H9 (cell line): ENCODE results near the gene WNT9A. TPM values are rescaled to one million over a fixed set of nuclear protein-coding genes. Genes with fewer than 3 reads are reported as not detected.

Experiments used
- DNase-seq: peaks from one replicate; pipeline ENCODE4 v3.0.0-alpha.2; 2017
- H2AFZ ChIP-seq: one replicate; pipeline ENCODE4 v1.6.1; 2013; ENCODE audit warnings: mild to moderate bottlenecking, low read length, control low read depth, moderate library complexity
- H2AK5ac ChIP-seq: 2 replicates; pipeline ENCODE4 v1.6.1; 2013; ENCODE audit warnings: low read length, control low read depth, mixed read lengths; ENCODE audit not compliant: insufficient read length
- H2BK120ac ChIP-seq: one replicate; pipeline ENCODE4 v1.6.1; 2013; ENCODE audit warnings: low read depth, mild to moderate bottlenecking, low read length, control low read depth, inconsistent platforms; ENCODE audit not compliant: poor library complexity, severe bottlenecking
- H2BK12ac ChIP-seq: 2 replicates; pipeline ENCODE4 v1.6.1; 2013; ENCODE audit warnings: low read length, control low read depth, mixed read lengths, low read depth; ENCODE audit not compliant: insufficient read length
- H2BK15ac ChIP-seq: 2 replicates; pipeline ENCODE4 v1.6.1; 2013; ENCODE audit warnings: low read depth, low read length, control low read depth
- H2BK20ac ChIP-seq: one replicate; pipeline ENCODE4 v1.6.1; 2013; ENCODE audit warnings: low read depth, mild to moderate bottlenecking, low read length, control low read depth, inconsistent platforms; ENCODE audit not compliant: poor library complexity, severe bottlenecking
- H2BK5ac ChIP-seq: 2 replicates; pipeline ENCODE4 v1.6.1; 2013; ENCODE audit warnings: low read length, control low read depth, mixed read lengths; ENCODE audit not compliant: insufficient read length
- H3K14ac ChIP-seq: 2 replicates; pipeline ENCODE4 v1.6.1; 2013; ENCODE audit warnings: low read length, control low read depth; ENCODE audit not compliant: insufficient read depth
- H3K18ac ChIP-seq: 2 replicates; pipeline ENCODE4 v1.6.1; 2013; ENCODE audit warnings: low read depth, mild to moderate bottlenecking, mixed read lengths, low read length, control low read depth; ENCODE audit not compliant: insufficient read length
- H3K23ac ChIP-seq: 2 replicates; pipeline ENCODE4 v1.6.1; 2013; ENCODE audit warnings: low read length, control low read depth, mixed read lengths, low read depth; ENCODE audit not compliant: insufficient read length
- H3K23me2 ChIP-seq: 2 replicates; pipeline ENCODE4 v1.6.1; 2013; ENCODE audit warnings: low read depth, mild to moderate bottlenecking, mixed read lengths, low read length, control low read depth; ENCODE audit not compliant: insufficient read length, poor library complexity, severe bottlenecking
- H3K27ac ChIP-seq: 2 replicates; pipeline ENCODE4 v1.5.1; 2013; ENCODE audit warnings: low read length, control low read depth, mixed read lengths, low read depth; ENCODE audit not compliant: insufficient read length
- H3K27me3 ChIP-seq: 2 replicates; pipeline ENCODE4 v1.6.1; 2013; ENCODE audit warnings: low read length, control low read depth, inconsistent platforms; ENCODE audit not compliant: insufficient read depth
- H3K4ac ChIP-seq: 2 replicates; pipeline ENCODE4 v1.6.1; 2013; ENCODE audit warnings: low read depth, mild to moderate bottlenecking, control low read depth, inconsistent platforms, low read length, moderate library complexity
- H3K4me1 ChIP-seq: 2 replicates; pipeline ENCODE4 v1.6.1; 2013; ENCODE audit warnings: low read length, control low read depth, inconsistent platforms; ENCODE audit not compliant: insufficient read depth
- H3K4me2 ChIP-seq: 2 replicates; pipeline ENCODE4 v1.6.1; 2013; ENCODE audit warnings: low read length, control low read depth, mixed read lengths; ENCODE audit not compliant: insufficient read length, insufficient read depth
- H3K56ac ChIP-seq: 2 replicates; pipeline ENCODE4 v1.6.1; 2013; ENCODE audit warnings: low read depth, mild to moderate bottlenecking, mixed read lengths, low read length, control low read depth; ENCODE audit not compliant: insufficient read length
- H3K79me1 ChIP-seq: 2 replicates; pipeline ENCODE4 v1.6.1; 2013; ENCODE audit warnings: low read depth, mild to moderate bottlenecking, moderate library complexity, low read length, control low read depth, inconsistent platforms; ENCODE audit not compliant: insufficient read depth, poor library complexity, severe bottlenecking
- H3K79me2 ChIP-seq: 2 replicates; pipeline ENCODE4 v1.6.1; 2013; ENCODE audit warnings: low read length, control low read depth, inconsistent platforms; ENCODE audit not compliant: insufficient read depth
- H3K9ac ChIP-seq: 2 replicates; pipeline ENCODE4 v1.6.1; 2013; ENCODE audit warnings: low read length, control low read depth, mixed read lengths; ENCODE audit not compliant: insufficient read length; ENCODE audit errors: extremely low read depth
- H3K9me3 ChIP-seq: one replicate; pipeline ENCODE4 v1.6.1; 2013; ENCODE audit warnings: low read depth, low read length, inconsistent platforms; ENCODE audit not compliant: control insufficient read depth
- H3T11ph ChIP-seq: one replicate; pipeline ENCODE4 v1.6.1; 2013; ENCODE audit warnings: mild to moderate bottlenecking, low read length, control low read depth, inconsistent platforms
- H4K20me1 ChIP-seq: one replicate; pipeline ENCODE4 v1.6.1; 2013; ENCODE audit not compliant: control insufficient read depth, insufficient read length, insufficient read depth
- H4K5ac ChIP-seq: 2 replicates; pipeline ENCODE4 v1.6.1; 2013; ENCODE audit warnings: low read depth, mild to moderate bottlenecking, mixed read lengths, low read length, control low read depth; ENCODE audit not compliant: insufficient read length
- H4K8ac ChIP-seq: replicated peaks from 2 replicates; pipeline ENCODE4 v1.6.1; 2013; ENCODE audit warnings: low read length, control low read depth, mixed read lengths, low read depth; ENCODE audit not compliant: insufficient read length
- H4K91ac ChIP-seq: 2 replicates; pipeline ENCODE4 v1.6.1; 2013; ENCODE audit warnings: low read depth, mild to moderate bottlenecking, moderate library complexity, mixed read lengths, low read length, control low read depth; ENCODE audit not compliant: insufficient read length
- H3K27ac Mint-ChIP-seq, 3 experiments: 2 replicates in 2 of 3; 3 replicates in 1 of 3; pipeline ENCODE4 v1.8.0; 2020 to 2021; ENCODE audit warnings: mixed read lengths in 3 of 3, mild to moderate bottlenecking in 1 of 3, moderate library complexity in 1 of 3
- H3K27me3 Mint-ChIP-seq: 2 replicates; pipeline ENCODE4 v1.8.0; 2021; ENCODE audit warnings: low read depth, mild to moderate bottlenecking, moderate library complexity, mixed read lengths
- H3K36me3 Mint-ChIP-seq, 3 experiments: 2 replicates in 2 of 3; 3 replicates in 1 of 3; pipeline ENCODE4 v1.8.0; 2020 to 2021; ENCODE audit warnings: low read depth in 3 of 3, mixed read lengths in 3 of 3; ENCODE audit not compliant: insufficient read depth in 1 of 3
- H3K4me1 Mint-ChIP-seq, 2 experiments: 2 replicates each; pipeline ENCODE4 v1.8.0; 2020; ENCODE audit warnings: mixed read lengths in 2 of 2
- H3K4me3 Mint-ChIP-seq, 2 experiments: 2 replicates in 1 of 2; 3 replicates in 1 of 2; pipeline ENCODE4 v1.8.0; 2020 to 2021; ENCODE audit warnings: mild to moderate bottlenecking in 2 of 2, mixed read lengths in 2 of 2, moderate library complexity in 1 of 2
- H3K9me3 Mint-ChIP-seq, 2 experiments: 2 replicates in 1 of 2; 3 replicates in 1 of 2; pipeline ENCODE4 v1.8.0; 2020; ENCODE audit warnings: mild to moderate bottlenecking in 2 of 2, mixed read lengths in 2 of 2, moderate library complexity in 1 of 2
- CTCF ChIP-seq: fragments of 200-600 bp; sonication (generic); conservative IDR thresholded peaks from 3 replicates; pipeline ENCODE4 v1.8.0; 2021; ENCODE audit warnings: antibody characterized with exemption, mild to moderate bottlenecking
- WGBS: extraction: QIAGEN DNeasy Blood & Tissue Kit; methylation state at CpG from one replicate; pipeline ENCODE4 v1.1.7; 2013; ENCODE audit warnings: missing lambda C conversion rate, low lambda C conversion rate, mixed read lengths; ENCODE audit not compliant: insufficient read length; ENCODE audit errors: extremely low coverage; 5-methylcytosine and 5-hydroxymethylcytosine counted together
- total RNA-seq: library from RNA; stranded (reverse); gene quantifications from 2 replicates; pipeline ENCODE4 v1.2.1, GENCODE V29; 2021

Gene WNT9A
- total RNA-seq, 1 experiment from 2014 or later = 0.77 TPM

DNA sequence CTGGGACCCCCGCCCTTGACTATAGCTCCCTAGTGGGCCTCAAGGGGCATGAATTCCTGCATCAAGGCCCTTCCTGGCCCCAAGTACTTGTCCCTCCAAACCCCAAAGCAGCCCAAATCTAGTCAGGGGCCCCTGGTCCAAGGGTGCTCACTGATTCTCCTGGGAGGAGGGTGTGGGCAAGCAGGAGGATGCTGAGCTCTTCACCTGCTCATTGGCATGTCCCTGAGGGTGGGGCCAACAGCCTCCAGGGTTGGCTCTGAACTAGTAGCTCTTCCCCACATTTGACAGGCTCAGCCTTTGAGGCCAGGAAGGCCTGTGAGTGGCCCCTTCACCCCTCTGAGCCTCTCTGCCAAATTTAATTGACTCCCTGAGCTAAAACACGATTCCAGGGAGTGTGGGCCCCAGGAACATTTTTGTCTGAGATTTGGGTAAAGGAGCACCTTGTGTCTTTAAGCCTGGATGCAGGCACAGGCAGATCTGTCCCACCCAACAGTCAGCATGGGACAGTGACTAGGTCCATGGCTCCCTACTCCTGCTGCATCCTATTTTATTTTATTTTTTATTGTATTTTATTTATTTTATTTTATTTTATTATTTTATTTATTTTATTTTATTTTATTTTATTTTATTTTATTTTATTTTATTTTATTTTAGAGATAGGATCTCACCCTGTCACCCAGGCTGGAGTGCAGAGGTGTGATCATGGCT is 11.0 kb upstream of the WNT9A start:
- WGBS = no CpG with 5 or more reads among the region's 2 CpGs
- H3K79me2 ChIP-seq = no peaks in the 10 kb centered on the region
- no peaks in the 10 kb centered on the region for H3K9me3 ChIP-seq
- H3K56ac ChIP-seq = no peak overlapping the region
- H2AK5ac ChIP-seq = no peak overlapping the region
- peaks cover 5 to 7% of the 10 kb centered on the region in 2 experiments; a peak in 4 of 5 replicates for H3K9me3 Mint-ChIP-seq
- H4K91ac ChIP-seq = no peak overlapping the region
- no peak overlapping the region for H2AFZ ChIP-seq
- H3K27me3 ChIP-seq = no peaks in the 10 kb centered on the region
- no peak overlapping the region; the same call in 1 of the 2 replicates for H3K14ac ChIP-seq
- no peak overlapping the region for H4K8ac ChIP-seq
- H3K79me1 ChIP-seq = no peaks in the 10 kb centered on the region
- no peak overlapping the region for H3K4me2 ChIP-seq
- no peak overlapping the region for H2BK15ac ChIP-seq
- H2BK12ac ChIP-seq = no peak overlapping the region
- no peak overlapping the region for H4K5ac ChIP-seq
- no peak for DNase-seq
- H2BK120ac ChIP-seq = no peak overlapping the region
- no peaks in the 10 kb centered on the region for H4K20me1 ChIP-seq
- H3K4ac ChIP-seq = no peak overlapping the region
- TF ChIP-seq CTCF = no peak
- H3T11ph ChIP-seq = no peak overlapping the region
- peaks cover under 1 to 3% of the 10 kb centered on the region in 2 experiments; a peak in 1 of 4 replicates for H3K4me1 Mint-ChIP-seq
- peaks cover 38% of the 10 kb centered on the region for H3K27me3 Mint-ChIP-seq
- no peak overlapping the region for H3K9ac ChIP-seq
- H3K36me3 Mint-ChIP-seq = no peaks in the 10 kb centered on the region
- no peaks in the 10 kb centered on the region for H3K4me1 ChIP-seq
- H2BK5ac ChIP-seq = no peak overlapping the region
- no peak overlapping the region for H3K4me3 Mint-ChIP-seq
- H3K23ac ChIP-seq = no peak overlapping the region
- no peak overlapping the region for H2BK20ac ChIP-seq
- H3K27ac Mint-ChIP-seq = no peak overlapping the region
- no peak overlapping the region for H3K18ac ChIP-seq
- H3K27ac ChIP-seq = no peak overlapping the region
- no peaks in the 10 kb centered on the region for H3K23me2 ChIP-seq
